HG03175 (cell line): ENCODE measurements around the gene ATP8B4.
"Not testable (repeated sequence)": the region's sequence is repeated elsewhere in the genome, so short reads cannot be mapped to it uniquely, and the experiment has no call there.

ENCODE experiments used
- ATAC-seq: cut with Tn5 transposase; IDR thresholded peaks from one replicate; pipeline ENCODE4 v1.9.1; 2021; ENCODE audit warnings: mild to moderate bottlenecking, moderate library complexity; ENCODE audit not compliant: unreplicated experiment

Gene ATP8B4

DNA sequence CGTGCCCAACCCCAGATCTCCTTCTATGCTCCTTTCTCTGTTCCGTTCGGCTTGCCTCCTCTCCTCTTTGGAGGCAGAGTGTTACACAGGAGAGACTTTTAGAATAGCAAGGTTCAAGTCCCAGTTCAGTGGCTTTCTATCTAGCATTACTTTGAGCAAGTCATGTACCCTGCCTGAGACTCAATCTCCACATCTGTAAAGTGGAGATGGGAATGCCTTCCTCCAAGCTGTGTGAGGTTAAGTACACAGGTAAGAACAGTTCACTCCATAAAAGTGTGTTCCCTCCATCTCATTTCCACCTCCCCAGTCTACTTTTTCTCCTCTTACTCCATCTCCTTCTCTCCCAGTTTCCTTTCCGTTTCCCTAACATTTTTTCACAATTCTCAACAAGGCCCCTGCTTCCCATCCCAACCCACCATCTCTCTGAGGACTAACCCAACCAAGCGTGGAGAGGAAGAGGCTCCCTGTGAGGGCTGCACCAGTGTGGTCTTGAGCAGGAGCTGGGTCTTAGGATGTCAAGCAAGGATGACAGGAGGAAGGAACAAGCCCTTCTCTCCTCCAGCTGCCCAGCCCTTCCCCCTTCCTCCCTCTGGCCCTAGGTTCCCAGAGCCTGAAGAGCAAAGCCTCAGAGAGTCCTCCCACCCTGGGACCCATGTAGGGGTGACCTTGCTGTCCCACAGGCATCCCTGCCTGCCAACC, 6.4 kb downstream of the ATP8B4 start:
- ATAC-seq: no peak

DNA sequence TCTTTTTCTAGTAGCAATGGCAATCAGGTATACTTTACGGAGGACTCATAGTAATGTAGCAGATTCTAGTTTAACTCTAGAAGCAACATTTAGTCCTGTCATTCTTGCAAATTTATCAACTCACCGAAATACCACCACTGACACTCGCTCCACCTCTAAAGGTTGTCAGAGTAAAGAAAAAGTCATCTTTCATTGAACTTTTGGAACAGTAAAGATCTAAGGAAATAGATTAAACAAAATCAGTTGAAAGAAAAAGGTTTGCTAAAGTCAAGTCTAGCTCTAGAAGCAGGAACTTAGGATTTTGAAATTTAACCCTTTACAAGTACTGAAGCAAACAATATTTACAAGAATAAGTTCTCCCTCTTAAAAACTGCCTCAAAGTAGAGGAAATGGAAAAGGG, 8.7 kb downstream of the ATP8B4 start:
- ATAC-seq: no peak

DNA sequence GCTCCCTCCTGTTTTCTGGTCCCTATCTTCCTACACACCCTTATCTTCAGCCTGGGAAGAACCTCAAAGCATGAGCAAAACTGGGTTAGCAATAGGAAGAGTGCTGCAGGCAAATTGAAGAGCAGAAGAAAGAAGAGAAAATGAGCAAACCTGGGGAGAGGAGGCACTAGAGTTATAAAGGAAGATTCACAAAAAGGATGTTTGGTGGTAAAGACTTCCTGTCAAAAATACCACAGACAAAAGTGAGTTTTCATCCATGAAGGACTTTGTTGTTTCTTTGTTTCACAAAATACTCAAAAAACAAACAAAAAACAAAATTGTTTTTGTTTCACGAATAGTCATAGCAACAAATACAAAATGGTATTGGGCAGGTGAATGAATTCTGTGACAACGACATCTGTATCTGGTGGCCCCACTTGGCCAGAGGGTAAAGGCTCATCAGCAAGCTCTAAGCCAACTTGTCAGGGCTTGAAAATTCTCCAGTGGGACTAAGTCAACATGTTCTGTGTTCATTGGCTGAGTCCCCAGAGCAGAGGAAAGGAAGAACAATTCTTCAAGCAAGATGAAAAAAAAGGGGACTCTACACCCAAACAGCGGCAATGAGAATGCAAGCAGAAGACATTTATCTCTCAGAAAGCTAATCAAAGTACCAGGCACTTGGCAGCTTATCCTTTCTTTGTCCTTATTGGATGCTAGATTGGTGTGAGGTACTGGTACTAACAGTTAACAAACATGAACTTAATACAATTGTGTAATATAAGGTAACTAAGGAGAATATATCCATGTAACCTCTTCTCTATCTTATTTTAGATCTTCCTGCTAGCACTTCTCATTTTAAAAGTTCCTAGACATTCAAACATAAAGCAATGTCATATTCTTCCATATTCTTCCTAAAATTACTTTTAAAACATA, 9.7 kb downstream of the ATP8B4 start:
- ATAC-seq: no peak

DNA sequence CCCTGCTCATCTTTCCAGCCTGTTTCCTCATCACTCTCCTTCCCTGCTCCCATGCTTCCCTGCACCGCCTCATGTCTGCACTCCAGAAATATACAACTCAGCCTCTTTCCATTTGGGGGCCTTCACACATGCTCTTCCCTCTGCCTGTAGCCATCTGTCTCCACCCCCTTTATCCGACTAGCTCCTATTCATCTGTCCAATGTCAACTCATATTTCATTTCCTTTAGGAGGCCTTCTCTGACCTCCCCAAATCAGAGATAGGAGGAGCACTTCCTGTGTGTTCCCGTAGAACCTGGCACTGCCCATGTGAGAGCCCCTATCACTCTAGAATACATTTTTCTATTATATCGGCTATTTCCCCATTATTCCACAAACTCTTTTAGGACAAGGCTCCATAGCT, 10.6 kb downstream of the ATP8B4 start:
- ATAC-seq: no peak

DNA sequence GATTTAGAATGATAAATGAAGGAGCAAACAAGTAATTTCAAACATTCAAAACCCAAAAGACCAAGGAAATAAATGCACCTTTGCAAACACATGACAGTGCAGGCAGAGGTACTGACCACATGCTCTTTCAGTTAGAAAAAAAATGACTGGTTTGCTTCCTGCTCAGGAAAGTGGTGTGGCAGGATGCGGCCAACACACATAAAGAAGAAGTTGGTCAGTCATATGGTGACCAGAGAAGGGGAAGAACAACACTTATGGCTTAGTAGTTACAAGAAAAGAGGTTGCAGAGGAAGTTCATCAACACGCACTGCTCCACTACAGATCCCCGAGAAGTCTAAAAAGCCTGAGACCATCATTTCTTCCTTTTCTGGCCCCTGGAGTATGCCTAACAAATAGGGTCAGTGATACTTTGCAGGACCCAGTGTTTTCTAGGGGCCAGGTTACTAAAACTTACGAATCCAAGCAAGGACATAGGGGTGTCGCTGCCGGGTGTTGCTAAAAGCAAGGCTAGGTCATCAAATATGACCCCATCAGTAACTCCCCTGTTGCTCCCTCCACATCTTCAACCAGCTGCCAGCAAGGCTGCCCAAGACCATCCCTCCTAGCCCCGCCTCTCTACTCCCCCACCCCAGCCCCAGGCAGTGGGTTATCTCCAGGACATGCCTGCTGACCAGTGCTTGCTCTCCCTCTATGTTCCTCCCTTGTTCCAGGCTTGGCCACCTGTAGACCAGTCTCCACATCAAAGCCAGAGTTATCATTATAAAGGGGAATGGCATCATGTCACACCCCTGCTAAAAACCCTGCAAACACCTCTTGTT, 11.2 kb downstream of the ATP8B4 start:
- peak; percentile 97 for ATAC-seq

DNA sequence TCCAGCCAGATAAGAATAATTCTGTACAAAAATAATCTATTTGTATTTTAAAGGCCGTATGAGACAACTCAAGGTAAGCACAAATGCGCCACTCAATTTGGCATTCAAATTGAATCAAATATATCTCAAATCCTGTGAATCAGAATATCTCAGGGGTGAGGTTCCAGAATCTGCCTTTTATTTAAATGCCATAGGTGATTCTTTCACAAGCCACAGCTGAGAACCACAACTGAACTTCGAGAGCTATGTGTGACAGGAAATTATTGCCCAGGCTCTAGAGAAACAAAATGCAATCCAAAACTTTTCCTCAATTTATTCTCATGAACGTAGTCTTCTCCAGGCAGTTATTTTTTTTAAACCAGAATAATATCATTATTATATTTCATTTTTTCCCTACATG, 11.9 kb downstream of the ATP8B4 start:
- ATAC-seq: peak; percentile 27

DNA sequence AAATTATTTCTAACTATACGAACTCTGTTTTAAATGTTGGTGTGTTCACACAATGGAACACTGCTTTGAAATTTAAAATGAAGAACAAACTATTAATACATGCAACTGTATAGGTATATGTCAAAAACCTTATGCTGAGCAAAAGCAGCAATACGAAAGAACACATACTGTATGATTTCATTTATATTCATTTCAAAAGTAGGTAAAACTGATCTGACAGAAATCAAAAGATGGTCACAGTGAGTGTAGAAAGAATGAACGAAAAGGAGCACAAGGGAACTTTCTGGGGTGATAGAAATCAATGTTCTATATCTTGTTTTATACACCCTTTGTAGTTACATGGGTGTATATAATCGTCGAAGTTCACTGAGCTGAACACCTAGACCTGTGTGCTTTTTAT, 12.6 kb downstream of the ATP8B4 start:
- ATAC-seq: no peak

DNA sequence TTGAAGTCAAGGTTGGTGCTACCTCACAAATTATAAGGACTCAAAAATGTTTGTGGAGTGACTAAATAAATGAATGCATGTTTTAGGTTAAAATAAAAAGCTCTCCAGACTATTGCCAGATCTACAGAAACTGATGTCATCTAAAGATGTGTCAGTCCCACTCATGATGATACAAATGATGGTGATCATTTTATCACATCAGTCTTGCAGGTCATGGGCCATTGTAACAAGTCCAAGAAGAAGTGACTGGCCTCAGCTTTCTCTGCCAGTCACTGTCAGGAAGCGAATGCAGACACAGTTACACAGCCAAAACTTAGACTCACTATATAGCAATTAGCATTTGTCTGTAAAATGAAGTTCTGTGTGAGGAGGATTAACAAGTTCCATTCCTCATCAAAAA, 18.5 kb downstream of the ATP8B4 start:
- ATAC-seq: no peak

DNA sequence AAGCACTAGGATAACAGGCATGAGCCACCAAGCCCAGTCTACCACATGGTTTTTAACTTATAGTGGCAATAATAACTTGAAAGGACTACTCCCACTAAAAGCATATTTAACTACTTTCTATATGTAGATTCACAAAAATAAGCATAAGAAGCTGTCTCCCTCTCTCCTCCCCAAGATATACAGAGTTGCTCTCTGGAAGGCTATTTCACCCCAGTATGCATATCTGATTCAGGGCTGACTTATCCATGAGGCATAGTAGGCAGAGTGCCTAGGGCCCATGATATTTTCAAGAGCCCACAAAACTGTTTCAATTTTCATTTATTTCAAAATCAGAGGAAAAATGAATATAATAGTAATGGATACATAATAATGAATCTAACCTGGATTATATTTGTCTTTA, 20.5 kb downstream of the ATP8B4 start:
- no peak for ATAC-seq

DNA sequence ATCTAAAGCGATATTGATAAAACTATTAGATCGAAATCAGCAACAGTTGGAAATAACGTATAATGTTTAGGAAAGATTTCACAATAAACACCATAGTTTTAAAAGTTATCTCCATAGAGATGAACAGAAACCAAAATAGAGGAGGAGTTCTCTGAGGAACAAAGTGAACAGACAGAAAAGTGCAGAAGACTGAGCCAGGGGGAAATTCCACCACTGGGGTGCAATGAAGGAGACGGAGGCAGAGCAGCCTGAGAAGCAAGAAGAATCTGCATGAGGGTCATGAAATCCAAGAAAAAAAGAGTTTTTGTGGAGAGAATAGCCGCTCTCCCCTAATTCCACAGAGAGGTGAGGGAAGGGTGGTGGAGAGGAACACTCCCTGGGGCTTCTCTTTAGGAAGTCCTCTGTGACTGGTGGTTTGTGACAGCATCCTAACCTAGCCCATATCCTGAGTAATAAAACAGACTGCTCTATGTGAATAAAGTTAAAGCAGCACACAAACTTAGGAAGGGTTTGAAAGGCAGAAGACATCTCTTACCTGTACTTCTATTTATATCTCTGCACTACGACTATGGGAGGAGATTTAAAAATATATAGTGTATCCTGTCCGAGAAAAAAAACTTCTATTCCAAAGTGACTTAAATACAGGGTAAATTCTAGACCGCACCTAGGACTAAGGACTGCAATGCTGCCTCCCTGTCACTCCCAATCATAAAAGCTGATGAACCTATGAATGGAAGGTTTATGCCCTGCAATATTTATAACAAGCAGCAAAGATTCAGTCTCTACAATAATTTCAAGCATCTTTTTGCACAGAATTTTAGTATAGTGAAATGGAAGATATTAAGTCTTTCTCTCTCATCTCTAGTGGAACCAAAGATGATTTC, 22.9 kb downstream of the ATP8B4 start:
- ATAC-seq: no peak

DNA sequence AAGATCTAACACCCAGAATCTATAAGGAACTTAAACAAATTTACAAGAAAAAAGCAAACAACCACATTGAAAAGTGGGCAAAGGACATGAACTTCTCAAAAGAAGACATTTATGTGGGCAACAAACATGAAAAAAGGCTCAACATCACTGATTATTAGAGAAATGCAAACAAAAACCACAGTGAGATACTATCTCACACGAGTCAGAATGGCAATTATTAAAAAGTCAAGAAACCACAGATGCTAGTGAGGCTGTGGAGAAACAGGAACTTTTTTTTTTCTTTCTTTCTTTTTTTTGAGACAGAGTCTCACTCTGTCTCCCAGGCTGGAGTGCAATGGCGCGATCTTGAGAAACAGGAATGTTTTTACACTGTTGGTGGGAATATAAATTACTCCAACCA, 29.6 kb downstream of the ATP8B4 start:
- ATAC-seq: not testable (repeated sequence)

DNA sequence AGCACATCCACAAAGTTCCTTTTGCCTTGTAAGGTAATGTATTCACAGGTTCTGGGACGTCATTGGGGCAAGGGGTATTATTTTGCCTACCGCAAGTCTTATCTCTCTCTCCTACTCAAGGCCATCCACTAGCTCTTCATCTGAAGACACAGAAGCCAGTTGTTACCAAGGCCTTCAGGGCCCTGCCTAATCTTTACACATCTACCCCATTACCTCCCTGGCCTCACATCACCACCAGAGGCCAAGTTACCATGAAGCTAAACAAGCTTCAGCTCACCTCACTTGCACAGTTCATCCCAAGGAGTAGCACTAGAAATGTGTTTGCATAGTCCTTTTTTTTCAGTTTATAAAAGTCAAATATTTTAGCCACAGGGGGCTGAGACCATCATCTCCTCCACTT, 34.1 kb downstream of the ATP8B4 start:
- ATAC-seq: no peak

DNA sequence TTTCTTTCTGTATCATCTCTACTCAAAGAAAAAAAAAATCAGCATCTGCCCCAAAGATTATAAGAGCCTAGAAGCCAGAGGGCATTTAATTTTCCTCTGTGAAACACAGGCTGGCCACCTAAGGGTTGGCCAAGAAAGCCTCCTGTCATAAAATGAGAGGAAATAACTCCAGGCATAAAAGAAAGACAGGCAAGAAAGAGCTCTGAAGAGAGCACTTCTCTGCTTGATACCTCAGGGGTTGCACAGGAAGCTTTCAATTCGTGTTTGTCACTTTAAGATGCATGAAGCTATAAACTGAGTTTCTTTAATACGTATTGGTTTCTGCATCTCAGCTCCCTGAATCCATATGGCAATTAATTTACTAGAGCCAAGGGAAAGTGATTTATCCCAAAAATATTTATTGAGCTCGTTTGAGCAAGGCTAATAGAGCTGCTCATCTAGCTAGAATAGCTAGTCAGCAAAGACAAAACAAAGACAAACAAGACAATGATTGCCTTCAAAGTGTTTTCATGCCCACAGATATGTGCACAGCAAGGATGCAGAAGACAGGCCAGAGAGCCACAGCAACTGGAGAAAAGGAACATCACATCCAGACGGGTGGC, 35.5 kb downstream of the ATP8B4 start:
- ATAC-seq: no peak

DNA sequence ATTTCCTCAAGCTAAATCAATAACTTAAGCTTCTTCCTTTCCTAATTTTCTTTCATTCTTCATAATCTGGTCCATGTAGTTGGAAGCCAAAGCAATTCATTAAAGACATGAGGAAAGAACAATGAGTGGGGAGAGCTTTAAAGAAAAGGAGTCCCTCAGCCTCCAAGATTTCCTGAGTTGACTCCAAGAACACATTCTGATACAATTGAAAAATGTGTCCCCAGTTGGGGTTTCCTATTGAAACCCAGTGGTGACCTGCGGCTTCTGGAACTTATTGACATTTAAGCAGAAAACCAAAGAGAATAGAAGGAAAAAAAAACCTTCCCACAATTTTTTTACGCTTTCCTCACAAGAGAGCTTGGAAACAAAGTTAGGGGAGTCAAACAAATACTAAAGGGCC, 37.0 kb downstream of the ATP8B4 start:
- no peak for ATAC-seq

DNA sequence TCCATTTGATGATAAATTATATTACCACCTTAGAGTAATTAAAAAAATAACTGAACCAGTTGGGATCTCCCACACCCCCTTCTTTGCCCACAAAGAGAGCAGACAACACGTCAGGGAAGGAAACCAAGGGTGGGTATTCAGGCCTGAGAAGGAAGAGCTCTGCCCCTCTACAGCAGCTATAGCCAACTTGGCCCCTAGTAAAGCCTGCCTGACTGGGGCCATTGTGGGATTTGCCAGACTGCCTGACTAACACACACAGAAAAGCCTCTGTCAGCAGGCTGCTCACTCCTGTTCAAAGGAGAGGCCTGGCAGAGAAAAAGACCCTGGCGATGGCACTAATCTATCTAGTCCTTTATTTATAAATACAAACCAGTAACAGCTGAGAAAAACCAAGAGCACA, 41.4 kb downstream of the ATP8B4 start:
- ATAC-seq: no peak

DNA sequence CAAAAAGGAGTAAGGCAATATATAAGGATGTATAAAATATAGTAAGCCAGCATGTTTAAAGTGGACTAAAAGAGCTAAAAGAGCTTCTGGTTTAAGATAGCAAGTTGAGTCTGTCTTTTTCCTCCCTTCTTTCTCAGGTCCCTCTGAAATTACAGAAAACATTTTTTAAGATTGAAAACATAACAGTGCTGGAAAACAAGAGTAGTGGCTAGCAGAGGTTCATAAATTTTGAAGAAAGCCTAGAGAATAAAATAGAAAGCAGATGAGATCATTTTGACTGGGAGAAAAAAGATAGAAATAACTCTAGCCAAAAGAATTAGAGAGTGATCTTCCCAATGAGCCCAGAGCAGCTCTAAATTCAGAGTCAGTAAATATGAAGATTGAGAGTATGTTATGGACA, 41.9 kb downstream of the ATP8B4 start:
- ATAC-seq: no peak

DNA sequence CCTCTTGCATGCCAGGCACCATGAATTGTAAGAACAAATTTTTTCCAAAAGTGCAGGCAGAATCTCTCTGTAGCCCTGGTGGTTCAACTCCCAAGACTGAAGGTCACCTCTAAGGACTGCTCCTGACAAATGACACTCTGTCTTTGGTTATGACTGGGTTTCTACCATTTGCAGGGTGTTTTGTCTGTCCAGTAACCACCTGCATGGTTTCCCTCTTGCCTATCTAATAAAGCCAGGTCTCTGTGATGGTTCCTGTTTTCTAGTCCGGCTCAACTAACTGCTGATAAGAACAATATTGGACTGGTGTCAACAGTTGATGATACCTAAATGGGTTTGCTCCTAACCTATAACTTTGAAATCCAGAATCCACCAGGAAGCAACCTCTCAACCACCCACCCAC, 43.7 kb downstream of the ATP8B4 start:
- ATAC-seq: no peak

DNA sequence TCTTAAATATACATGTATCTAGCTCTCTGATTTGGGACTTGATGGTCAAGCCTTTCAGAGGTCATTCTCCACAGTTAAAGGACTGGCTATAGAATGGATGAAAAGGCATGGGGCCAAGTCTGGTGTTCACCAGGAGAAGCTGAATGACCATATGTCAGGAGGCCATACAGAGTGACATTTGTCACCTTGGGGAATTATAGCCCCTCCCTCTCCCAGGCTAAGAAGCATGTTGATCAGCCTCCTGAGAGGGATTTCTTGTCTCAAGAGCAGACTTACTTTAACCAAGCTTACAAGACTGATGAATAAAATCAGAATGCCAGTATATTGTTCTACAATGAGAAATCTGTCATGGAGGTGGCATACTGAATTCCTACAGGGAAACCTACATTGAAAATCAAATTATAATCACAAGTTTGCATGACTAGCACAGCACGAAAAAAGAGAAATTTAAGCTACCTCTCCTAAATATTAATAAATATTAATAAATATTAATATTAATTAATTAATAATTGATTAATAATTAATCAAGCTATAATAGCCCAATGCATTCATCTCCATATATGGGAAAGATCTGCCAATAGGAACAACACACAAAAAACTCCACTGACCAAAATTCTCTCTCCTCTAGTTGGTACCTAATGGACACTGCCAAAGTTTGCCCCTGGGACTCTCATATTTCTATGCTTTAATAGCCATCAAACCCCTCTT, 47.3 kb downstream of the ATP8B4 start:
- no peak for ATAC-seq

DNA sequence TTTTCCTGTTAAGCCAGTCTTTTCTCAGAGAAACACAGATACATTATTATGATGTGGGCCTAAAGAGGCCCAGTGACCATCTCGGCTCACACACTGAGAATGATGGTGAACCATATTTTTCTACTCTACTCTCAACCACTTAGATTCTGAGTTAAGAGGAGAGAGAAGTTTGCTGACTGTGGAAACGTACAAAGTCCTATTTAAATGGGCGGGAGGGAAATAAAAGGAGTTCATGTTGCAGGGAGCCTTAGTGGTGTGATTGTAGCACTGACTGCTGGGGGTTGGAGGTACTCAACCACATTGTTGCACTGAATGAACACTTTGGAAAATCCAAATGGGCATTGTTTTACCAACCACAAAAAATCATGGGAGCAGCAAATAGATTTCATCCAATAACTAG, 51.0 kb downstream of the ATP8B4 start:
- ATAC-seq: no peak

DNA sequence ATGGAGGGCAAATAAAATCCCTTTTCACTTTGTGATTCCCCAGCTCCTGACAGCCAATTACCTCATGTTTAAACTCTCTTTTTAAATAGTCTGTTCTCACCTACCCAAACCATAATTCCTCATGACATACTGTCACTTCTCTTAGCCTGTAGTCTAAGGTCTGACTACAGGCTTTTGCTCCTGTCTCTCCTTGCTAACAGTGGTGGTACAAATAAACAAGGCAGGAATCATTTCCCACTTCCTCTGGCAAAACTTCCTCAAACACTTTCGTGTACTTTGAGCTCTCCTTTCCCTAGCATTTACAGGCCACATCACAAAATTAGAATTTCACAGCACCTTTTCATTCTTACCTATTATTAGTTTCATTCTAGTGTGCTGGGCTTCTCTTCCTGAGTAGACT, 51.8 kb downstream of the ATP8B4 start:
- ATAC-seq: no peak
